SW480 (cell line): ENCODE data around the gene ZNF628.

Experiments
- DNase-seq: peaks from one replicate; pipeline ENCODE4 v3.0.0-alpha.2; 2016; ENCODE audit warnings: low spot score

The ZNF628 gene

GRCh38 chr19:55529636-55530234, 53.3 kb downstream of the ZNF628 start:
- DNase-seq, result no peak

GRCh38 chr19:55530996-55531395, 54.6 kb downstream of the ZNF628 start:
- DNase-seq, result no peak
